HTERT RPE-1 (cell line): Measurements from ENCODE around the gene PNKP.

Experiments
- in situ Hi-C: fragments of 300-500 bp; cut with MboI; formaldehyde crosslinking; loops from 4 replicates; pipeline ENCODE4 v1.14.3; 2020; ENCODE audit warnings: low sequenced_read_pairs

Gene PNKP

GRCh38 chr19:49860336-49861102, 6.9 kb downstream of the PNKP start:
- in situ Hi-C loops, result no loop called here

- in situ Hi-C loops, result no loop called here
Observed at GRCh38 chr19:49859682-49860335, 7.6 kb downstream of the PNKP start.

- in situ Hi-C loops, result no loop called here
Observed at GRCh38 chr19:49858088-49858985, 9.0 kb downstream of the PNKP start.

- in situ Hi-C loops, result no loop called here
Observed at GRCh38 chr19:49857838-49858087, 9.6 kb downstream of the PNKP start.

GRCh38 chr19:49857061-49857837, 10.1 kb downstream of the PNKP start:
- in situ Hi-C loops, result no loop called here

- in situ Hi-C loops, result no loop called here
Observed at GRCh38 chr19:49856574-49857021, 10.8 kb downstream of the PNKP start.

GRCh38 chr19:49855676-49856573, 11.5 kb downstream of the PNKP start:
- in situ Hi-C loops, result no loop called here

- in situ Hi-C loops, result no loop called here
Observed at GRCh38 chr19:49855277-49855675, 12.1 kb downstream of the PNKP start.

- in situ Hi-C loops, result no loop called here
Observed at GRCh38 chr19:49854378-49855263, 12.8 kb downstream of the PNKP start.

- in situ Hi-C loops, result no loop called here
Observed at GRCh38 chr19:49853852-49854377, 13.5 kb downstream of the PNKP start.

- in situ Hi-C loops, result no loop called here
Observed at GRCh38 chr19:49852631-49853126, 14.7 kb downstream of the PNKP start.

- in situ Hi-C loops, result no loop called here
Observed at GRCh38 chr19:49851456-49852259, 15.7 kb downstream of the PNKP start.

GRCh38 chr19:49850487-49851342, 16.7 kb downstream of the PNKP start, which contains the start of gene PTOV1:
PTOV1 (plus strand) TSS chr19:49851159.
- in situ Hi-C loops, result no loop called here

- in situ Hi-C loops, result no loop called here
Observed at GRCh38 chr19:49850221-49850486, 17.2 kb downstream of the PNKP start.

- in situ Hi-C loops, result no loop called here
Observed at GRCh38 chr19:49849433-49850220, 17.7 kb downstream of the PNKP start.

GRCh38 chr19:49848938-49849337, 18.4 kb downstream of the PNKP start:
- in situ Hi-C loops, result no loop called here
